GM12874 (cell line): ENCODE measurements around the gene TOP1.

Experiments
- CTCF ChIP-seq: IDR thresholded peaks from 2 replicates; pipeline ENCODE4 v1.5.1; 2011; ENCODE audit warnings: low read depth, mild to moderate bottlenecking, control low read depth, low read length, moderate library complexity; ENCODE audit not compliant: insufficient read depth

The TOP1 gene

GRCh38 chr20:41131594-41132387 is 103.2 kb downstream of the TOP1 start:
- TF ChIP-seq CTCF = no peak

DNA sequence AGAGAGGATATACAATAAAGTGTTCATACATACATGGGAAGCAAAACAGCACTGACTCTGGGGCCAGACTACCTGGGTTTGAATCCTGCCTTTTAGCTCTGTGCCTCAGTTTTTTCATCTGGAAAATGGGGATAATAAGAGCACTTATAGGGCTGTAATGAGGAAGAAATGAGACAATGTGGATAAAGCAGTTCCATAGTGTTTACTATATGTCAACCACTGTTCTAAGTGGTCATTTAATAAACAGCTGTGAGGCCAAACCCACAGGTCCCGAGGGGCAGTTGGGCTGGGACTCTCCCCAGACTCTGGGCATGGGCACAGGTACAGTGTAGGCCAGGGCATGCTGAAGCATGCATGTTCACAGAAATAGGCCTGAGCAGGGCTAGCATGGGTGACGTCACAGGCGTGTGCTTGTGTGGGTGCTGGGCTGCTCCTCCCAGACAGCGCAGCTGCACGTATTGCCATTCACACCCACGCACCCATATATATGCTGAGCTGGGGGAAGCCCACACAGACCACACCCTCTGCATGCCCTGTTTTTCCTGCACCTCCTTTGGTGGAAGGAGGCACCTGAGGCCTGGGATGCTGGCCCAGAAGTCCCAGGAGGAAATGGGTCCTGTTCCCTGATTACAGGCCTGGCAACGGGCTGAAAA is 105.2 kb downstream of the TOP1 start:
- no peak for TF ChIP-seq CTCF

DNA sequence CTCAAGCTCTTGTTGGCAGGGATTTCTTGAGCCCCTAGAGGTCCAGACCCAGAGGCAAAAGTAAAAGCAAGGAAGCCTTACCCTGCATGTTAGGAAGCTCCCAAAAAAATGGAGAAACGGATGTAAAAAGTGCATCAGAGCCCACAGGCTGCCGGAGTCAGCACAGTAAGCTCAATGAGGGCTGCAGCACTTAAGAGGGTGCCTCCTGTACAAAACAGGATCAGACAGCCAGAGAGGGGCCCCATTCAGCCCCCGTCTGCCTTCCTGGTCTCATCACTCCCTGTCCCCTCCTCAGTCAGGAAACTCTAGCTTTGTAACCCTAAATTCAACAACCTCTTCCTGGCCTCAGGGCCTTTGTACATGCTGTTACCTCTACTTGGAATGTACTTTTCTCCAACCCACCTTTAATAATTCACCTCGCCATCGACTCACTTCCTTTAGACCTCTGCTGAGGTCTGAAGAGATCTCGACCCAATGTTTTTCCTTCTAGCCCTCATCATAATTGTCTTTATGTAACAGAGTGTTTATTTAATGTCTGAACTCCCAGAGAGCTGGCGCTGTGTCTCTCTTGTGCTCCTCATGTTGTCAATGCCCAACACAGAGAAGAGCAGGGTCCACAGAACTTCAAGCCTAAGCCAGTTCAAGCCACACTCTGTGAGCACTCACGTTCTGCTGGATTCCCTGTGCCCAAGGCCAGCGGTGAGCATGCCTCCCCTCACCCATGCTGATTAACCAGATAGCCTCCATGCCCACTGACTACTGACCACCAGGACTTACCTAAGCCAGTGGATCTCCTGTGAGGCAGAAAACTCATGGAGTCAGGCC is 106.0 kb downstream of the TOP1 start:
- TF ChIP-seq CTCF = no peak

DNA sequence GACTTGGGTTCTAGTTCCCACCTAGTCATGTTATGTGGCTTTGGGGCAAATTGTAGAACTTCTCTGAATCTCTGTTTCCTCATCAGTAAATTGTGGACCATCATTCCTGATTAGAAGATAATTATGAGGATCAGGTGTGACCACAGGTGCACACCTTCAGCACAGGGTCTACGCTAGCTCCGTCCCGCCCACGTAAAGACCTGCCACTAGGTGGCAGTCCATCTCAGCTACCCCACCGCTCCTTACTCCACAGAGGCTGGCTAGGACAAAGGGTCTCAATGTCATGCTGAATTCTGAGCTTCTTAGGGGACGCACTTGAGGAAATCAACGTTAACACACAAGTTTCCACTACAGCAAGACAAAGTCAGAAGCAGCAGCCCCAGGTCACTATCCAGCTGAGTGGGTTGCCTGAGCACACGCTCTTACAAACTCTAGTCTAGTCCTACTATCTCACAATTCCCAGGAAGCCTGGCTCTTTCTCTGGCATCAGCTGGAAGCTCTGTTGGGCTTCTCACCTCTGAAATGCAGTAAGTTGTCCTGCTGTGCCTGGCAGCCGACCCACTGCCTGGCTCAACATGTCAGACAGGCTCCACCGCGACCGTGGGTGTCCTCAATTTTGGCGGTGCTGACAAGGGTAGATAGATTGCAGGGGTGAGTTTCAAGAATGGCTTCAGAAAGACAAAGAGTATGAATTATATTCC is 106.7 kb downstream of the TOP1 start:
- peak; percentile 85 for TF ChIP-seq CTCF

- no peak for TF ChIP-seq CTCF
Observed at GRCh38 chr20:41135888-41136679, 107.5 kb downstream of the TOP1 start.

- no peak for TF ChIP-seq CTCF
Observed at GRCh38 chr20:41136680-41137613, 108.3 kb downstream of the TOP1 start, which contains the start of gene PLCG1. PLCG1 (plus strand) TSS chr20:41137543; CDS start chr20:41137642, 99 bp downstream.
